ENCODE results near the gene LYST. TPM values are rescaled to one million over a fixed set of nuclear protein-coding genes. Genes with fewer than 3 reads are reported as not detected.
A peak's percentile ranks its signal among the peaks of the same experiment; 100 is the strongest.

Gene LYST
- total RNA-seq, 4 donors from 2014 or later: 27.8 to 128 (median 41.3) TPM

DNA sequence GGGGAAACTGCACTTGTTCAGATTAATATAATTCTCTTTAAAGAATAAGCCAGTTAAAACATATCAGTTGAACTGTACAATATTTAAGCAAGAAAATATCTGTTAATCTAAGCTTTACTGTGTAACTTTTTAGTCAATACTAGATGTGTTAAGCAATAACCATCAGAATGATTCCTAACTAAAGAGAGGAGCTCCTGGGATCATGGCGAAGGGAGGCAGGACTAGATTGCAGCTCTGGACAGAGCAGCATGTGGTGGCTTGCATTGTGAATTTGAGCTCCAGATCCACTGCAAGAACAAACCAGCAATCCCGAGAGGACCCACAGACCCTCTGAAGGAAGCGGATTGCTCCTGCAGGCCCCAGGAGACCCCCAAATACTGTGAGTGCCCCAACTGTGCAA lies 21.9 kb downstream of the LYST start:
- DNase-seq (ENCODE audit: low spot score) (no peak), ATAC-seq (ENCODE audit: low FRiP score) (no peak)
- TF ChIP-seq, protein P1, sequence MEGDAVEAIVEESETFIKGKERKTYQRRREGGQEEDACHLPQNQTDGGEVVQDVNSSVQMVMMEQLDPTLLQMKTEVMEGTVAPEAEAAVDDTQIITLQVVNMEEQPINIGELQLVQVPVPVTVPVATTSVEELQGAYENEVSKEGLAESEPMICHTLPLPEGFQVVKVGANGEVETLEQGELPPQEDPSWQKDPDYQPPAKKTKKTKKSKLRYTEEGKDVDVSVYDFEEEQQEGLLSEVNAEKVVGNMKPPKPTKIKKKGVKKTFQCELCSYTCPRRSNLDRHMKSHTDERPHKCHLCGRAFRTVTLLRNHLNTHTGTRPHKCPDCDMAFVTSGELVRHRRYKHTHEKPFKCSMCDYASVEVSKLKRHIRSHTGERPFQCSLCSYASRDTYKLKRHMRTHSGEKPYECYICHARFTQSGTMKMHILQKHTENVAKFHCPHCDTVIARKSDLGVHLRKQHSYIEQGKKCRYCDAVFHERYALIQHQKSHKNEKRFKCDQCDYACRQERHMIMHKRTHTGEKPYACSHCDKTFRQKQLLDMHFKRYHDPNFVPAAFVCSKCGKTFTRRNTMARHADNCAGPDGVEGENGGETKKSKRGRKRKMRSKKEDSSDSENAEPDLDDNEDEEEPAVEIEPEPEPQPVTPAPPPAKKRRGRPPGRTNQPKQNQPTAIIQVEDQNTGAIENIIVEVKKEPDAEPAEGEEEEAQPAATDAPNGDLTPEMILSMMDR (IDR thresholded peaks at IDR 0.05): no peak

GRCh38 chr1:235843461-235843961 lies 23.2 kb downstream of the LYST start:
- no peak for DNase-seq (ENCODE audit: low spot score)
- ATAC-seq (ENCODE audit: low FRiP score): peak; percentile 73
- TF ChIP-seq, protein P1 (IDR thresholded peaks at IDR 0.05): no peak

DNA sequence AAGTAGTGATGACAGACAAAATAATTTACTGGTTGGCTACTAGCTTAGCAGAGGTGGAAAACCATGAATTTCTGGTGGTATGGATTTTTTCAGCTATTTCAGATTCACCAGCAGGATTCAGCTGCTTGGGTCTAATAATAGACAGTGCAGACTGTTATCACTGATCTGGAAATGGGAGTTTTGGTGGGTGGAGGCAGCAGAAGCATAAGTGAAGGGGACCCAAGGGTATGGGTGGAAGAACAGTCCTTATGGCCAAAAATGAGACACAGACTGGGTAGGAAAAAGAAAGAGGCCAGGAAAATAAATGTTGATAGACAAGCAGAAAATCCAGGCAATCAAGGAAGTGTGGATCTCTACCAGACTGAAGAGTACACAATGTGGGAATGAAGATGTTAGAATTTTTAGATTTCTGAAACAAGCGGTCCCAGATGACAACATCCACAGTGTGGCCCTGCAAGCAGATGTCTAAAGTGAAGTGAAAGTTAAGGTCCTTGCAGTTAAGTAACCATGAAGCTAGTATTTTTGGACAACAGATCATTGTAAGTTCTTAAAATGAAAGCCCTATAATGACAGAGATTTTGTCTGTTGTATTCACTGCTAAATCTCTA lies 24.7 kb downstream of the LYST start:
- no peak for DNase-seq (ENCODE audit: low spot score)
- TF ChIP-seq, protein P1 (IDR thresholded peaks at IDR 0.05): no peak
- ATAC-seq (ENCODE audit: low FRiP score): no peak

DNA sequence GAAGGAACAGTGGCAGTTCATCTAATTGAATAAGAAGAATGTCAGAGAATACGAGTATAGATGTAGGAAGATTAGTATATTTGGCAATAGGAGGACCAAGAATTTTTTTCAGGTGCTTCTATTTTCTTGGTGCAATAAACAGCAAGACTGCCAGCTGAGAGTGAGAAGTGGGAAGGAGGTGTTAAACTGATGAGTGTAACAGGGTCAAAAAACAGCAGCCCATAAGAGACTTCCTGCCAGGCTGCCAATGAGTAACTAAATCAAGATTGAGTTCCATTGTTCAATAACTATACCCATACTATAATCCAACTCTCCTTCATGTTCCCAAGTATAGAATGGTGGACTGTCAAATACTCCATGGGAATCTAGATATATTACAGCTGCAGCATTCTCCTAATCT lies 28.7 kb downstream of the LYST start:
- DNase-seq (ENCODE audit: low spot score) (no peak), ATAC-seq (ENCODE audit: low FRiP score) (no peak)
- TF ChIP-seq, protein P1 (IDR thresholded peaks at IDR 0.05): no peak

- no peak for DNase-seq (ENCODE audit: low spot score)
- peak; percentile 90 for ATAC-seq (ENCODE audit: low FRiP score)
- TF ChIP-seq, protein P1 (IDR thresholded peaks at IDR 0.05): no peak
Observed at GRCh38 chr1:235835226-235835625, 31.5 kb downstream of the LYST start.

DNA sequence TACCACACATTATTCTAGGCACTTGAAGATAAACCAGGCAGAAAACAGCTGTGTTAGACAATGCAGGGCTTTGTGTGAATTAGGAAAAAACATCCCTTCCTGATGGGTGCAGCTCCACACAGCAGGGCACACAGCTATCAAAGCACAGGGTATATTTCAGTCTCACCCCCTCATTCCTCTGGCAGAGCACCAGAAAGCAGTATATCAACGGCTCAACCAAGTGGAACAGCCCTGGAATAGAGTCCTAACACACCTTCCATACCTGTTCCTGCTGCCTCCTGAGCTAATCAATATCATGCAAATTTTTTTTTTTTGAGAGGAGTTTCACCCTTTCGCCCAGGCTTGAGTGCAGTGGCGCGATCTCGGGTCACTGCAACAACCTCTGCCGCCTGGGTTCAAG lies 32.1 kb downstream of the LYST start:
- TF ChIP-seq, protein P1 (IDR thresholded peaks at IDR 0.05): no peak
- no peak for ATAC-seq (ENCODE audit: low FRiP score)
- DNase-seq (ENCODE audit: low spot score): no peak

DNA sequence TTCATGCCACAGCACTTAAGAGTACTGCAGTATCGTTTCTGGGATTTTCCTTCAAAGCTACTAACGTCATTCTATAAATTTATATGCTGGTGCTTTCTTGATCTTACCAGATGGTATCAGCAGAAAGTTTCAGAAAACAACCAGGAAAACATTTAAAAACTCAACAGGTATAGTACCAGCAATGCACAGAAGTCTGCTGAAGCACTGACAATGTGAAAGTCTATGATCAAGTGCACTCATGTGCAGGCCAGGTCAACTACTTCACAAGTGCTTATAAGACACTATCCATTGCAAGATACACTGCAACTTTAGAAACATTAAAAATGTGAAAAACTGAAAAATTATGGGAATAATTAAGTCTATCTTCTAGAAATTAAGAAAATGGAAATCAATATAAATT lies 34.7 kb downstream of the LYST start:
- ATAC-seq (ENCODE audit: low FRiP score): no peak
- TF ChIP-seq, protein P1 (IDR thresholded peaks at IDR 0.05): no peak
- no peak for DNase-seq (ENCODE audit: low spot score)
